ENCODE measurements around the gene ZSCAN5A.

DNA sequence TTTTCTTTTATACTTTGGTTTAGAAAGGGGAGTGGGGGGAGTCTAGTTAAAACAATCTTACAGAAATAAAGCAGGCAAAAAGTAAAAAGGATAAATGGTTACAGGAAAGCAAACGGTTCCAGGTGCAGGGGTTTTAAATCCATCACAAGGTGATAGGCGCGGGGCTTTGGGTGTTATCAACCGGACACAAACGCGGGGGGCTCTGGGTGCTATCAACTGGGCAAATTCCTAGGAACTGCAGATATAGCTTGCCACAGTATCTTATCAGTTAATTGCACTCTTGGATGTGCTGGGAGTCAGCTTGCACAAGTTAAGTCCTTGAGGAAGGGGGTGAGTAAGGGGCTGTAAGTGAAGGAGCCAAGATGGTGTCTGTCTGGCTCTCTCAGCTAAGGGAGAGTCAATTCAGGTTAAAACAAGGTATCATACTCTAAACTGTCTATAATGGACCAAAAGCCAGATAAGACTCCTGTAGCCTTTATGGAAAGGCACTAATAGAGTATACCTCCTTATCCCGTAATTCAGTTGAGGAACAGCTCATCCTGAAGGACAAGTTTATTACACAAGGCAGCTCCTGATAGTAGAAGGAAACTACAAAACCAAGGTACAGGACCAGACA lies 32.6 kb upstream of the ZSCAN5A start:
- TF ChIP-seq EZH2phosphoT487 (IDR thresholded peaks at IDR 0.05; ENCODE audit: insufficient read depth, low read depth) (no peak), EZH2 (IDR thresholded peaks at IDR 0.05; ENCODE audit: insufficient read depth, poor library complexity, severe bottlenecking) (no peak)

All from GM23248 (cell line).